Heart left ventricle (tissue), 16 donors: ENCODE data around the gene FBXO3. TPM values are rescaled to one million over a fixed set of nuclear protein-coding genes. Genes with fewer than 3 reads are reported as not detected.

Source experiments
- ATAC-seq, 4 donors: fragments of 200-7000 bp; cut with Tn5 transposase; one replicate each; pipeline ENCODE4 v1.9.1; 2020 to 2022; ENCODE audit warnings: moderate library complexity in 4 of 4, mild to moderate bottlenecking in 3 of 4, moderate number of reproducible peaks in 1 of 4
- DNase-seq, 5 donors: peaks; one replicate each; pipeline ENCODE4 v3.0.0-alpha.2; 2020
- H3K27ac ChIP-seq, 12 donors: fragments of 200-600 bp; sonication (generic) in 4 of 12; one replicate each; pipeline versions ENCODE4 v1.5.0 to v1.8.0; 2016 to 2022; ENCODE audit warnings: mild to moderate bottlenecking in 2 of 12
- H3K27me3 ChIP-seq, 9 donors: fragments of 200-600 bp; sonication (generic) in 2 of 9; one replicate each; pipeline versions ENCODE4 v1.5.1 to v1.8.0; 2016 to 2022; ENCODE audit warnings: mild to moderate bottlenecking in 3 of 9
- H3K36me3 ChIP-seq, 9 donors: fragments of 200-600 bp; sonication (generic) in 2 of 9; one replicate each; pipeline versions ENCODE4 v1.5.0 to v1.8.0; 2018 to 2022; ENCODE audit warnings: mild to moderate bottlenecking in 2 of 9
- H3K4me1 ChIP-seq, 12 donors: fragments of 200-600 bp; sonication (generic) in 4 of 12; one replicate each; pipeline versions ENCODE4 v1.5.0 to v1.8.0; 2016 to 2022; ENCODE audit warnings: mild to moderate bottlenecking in 3 of 12
- H3K4me3 ChIP-seq, 12 donors: fragments of 200-600 bp; sonication (generic) in 4 of 12; one replicate each; pipeline versions ENCODE4 v1.5.0 to v1.8.0; 2017 to 2022; ENCODE audit warnings: mild to moderate bottlenecking in 9 of 12, moderate library complexity in 4 of 12
- H3K9me3 ChIP-seq, 12 donors: fragments of 200-600 bp; sonication (generic) in 4 of 12; one replicate each; pipeline versions ENCODE4 v1.5.0 to v1.8.0; 2016 to 2022; ENCODE audit warnings: mild to moderate bottlenecking in 1 of 12
- POLR2A ChIP-seq, 2 donors: fragments of 450-650 bp; IDR thresholded peaks; one replicate each; pipeline ENCODE4 v1.6.1; 2017; ENCODE audit warnings: antibody characterized with exemption in 2 of 2, mild to moderate bottlenecking in 2 of 2, moderate library complexity in 2 of 2
- WGBS, 4 donors: extraction: QIAGEN DNeasy Blood & Tissue Kit in 2 of 4; methylation state at CpG; one replicate each; pipeline versions ENCODE4 v1.1.5 to v1.1.7; 2013 to 2018; 5-methylcytosine and 5-hydroxymethylcytosine counted together
- intact Hi-C, 10 donors: fragments of 100-400 bp; cut with DNase I; formaldehyde crosslinking; loops; one replicate each; pipeline versions ENCODE4 v1.11.1 to v1.14.2; 2022
- polyA plus RNA-seq, 2 donors: library from polyadenylated mRNA; stranded (reverse); fragments of 200-250 nt; gene quantifications; one replicate each; pipeline ENCODE4 v1.2.3, GENCODE V29; 2013
- total RNA-seq, 9 donors: library from RNA; depleted of rRNA in 2 of 9; stranded (reverse); fragments of >200 nt in 2 of 9; fragmentation: NEBNext Ultra II Directional in 3 of 9; extraction: Animal tissue kit (Norgen Biotek cat#: 25700) in 3 of 9; gene quantifications; one replicate each; pipeline versions ENCODE4 v1.1.0 to v1.2.4, GENCODE V29; 2016 to 2023
- TF ChIP-seq, protein P1 (sequence below), 12 donors: fragments of 200-600 bp; sonication (generic) in 4 of 12; IDR thresholded peaks; one replicate each; pipeline versions ENCODE4 v1.5.0 to v1.8.0; 2018 to 2022; ENCODE audit warnings: antibody characterized with exemption in 12 of 12, mild to moderate bottlenecking in 5 of 12
- donor health status: ischemic (EF 13 %, LVEDD 7.1; RV severe dilation, severe dysfunction).
- donor health status: healthy with polysubstance abuse.
- donor health status: DM: no; HTN: yes; CAD: no.
- donor health status: DM: no; HTN: no; CAD: no.
- donor health status: ischemic (EF 25% LVEDD 6.9; RV normal size, moderate dysfunction).
- donor health status: ischemic (EF 25% LVEDD 5.7; RV mildly dilated, moderate dysfunction).
- donor health status: healthy.
- donor health status: DM: yes; HTN: yes; CAD: no.
- donor health status: ischemic (EF 35%, LVEDD 5.7; RV mildly dilated, moderate dysfunction).
- donor health status: nonischemic (EF 11% LVEDD 7.7; RV severe dilation, severe dysfunction).
- donor health status: DM: yes; HTN: yes; CAD: no.
- donor health status: PGD.
- donor health status: ischemic (EF 29% LVEDD 5.4; RV normal size, mild dysfunction).
- donor health status: nonischemic (EF 23%, LVEDD 6.1; RV moderate dilation, normal function).

FBXO3 gene
- total and polyA plus RNA-seq, 11 donors, result 25.7 to 72.8 (median 49.8) TPM

DNA sequence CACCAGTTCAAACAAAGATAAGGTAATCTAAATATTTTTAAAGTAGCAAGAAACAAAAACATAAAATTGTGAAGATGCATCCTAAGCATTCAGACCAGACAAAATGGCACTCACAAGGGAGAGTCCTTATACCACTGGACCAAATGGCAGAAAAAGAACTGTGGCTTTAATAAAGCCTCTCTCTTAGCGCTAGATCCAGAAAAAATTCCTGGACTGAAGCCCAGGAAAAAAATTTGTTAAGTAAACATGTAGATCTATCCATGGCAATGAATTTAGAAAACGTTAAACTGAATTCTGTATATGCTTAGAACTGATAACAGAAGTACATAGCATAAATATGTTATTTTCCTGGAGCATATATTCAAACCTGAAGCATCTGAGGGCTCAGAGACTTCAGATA lies 26.3 kb downstream of the FBXO3 start:
- intact Hi-C loops, result loop anchor here in 4 of 10 donors (10.0 kb wide), 2 partner anchors 203 to 583 kb away; partner anchors contain the start of gene CSTF3 (in 2 of the 4)
- Histone ChIP-seq H3K36me3 (peaks cover 0 to 93% (median 68%) of the 10 kb centered on the region in 9 donors), H3K27ac (peak overlapping the region in 3 of 12 donors; percentile 16 to 58 (median 57)), H3K27me3 (no peaks in the 10 kb centered on the region), H3K4me1 (peaks cover 0 to 40% (median 8%) of the 10 kb centered on the region in 12 donors), H3K4me3 (no peak overlapping the region), H3K9me3 (no peaks in the 10 kb centered on the region)
- no peak for DNase-seq
- TF ChIP-seq, protein P1, sequence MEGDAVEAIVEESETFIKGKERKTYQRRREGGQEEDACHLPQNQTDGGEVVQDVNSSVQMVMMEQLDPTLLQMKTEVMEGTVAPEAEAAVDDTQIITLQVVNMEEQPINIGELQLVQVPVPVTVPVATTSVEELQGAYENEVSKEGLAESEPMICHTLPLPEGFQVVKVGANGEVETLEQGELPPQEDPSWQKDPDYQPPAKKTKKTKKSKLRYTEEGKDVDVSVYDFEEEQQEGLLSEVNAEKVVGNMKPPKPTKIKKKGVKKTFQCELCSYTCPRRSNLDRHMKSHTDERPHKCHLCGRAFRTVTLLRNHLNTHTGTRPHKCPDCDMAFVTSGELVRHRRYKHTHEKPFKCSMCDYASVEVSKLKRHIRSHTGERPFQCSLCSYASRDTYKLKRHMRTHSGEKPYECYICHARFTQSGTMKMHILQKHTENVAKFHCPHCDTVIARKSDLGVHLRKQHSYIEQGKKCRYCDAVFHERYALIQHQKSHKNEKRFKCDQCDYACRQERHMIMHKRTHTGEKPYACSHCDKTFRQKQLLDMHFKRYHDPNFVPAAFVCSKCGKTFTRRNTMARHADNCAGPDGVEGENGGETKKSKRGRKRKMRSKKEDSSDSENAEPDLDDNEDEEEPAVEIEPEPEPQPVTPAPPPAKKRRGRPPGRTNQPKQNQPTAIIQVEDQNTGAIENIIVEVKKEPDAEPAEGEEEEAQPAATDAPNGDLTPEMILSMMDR (IDR thresholded peaks at IDR 0.05), result no peak
- no peak for TF ChIP-seq POLR2A (IDR thresholded peaks at IDR 0.05)
- WGBS, 4 donors, result 14 to 34% (median 19%) methylated on average over 2 of the region's 2 CpGs
- ATAC-seq, result no peak

DNA sequence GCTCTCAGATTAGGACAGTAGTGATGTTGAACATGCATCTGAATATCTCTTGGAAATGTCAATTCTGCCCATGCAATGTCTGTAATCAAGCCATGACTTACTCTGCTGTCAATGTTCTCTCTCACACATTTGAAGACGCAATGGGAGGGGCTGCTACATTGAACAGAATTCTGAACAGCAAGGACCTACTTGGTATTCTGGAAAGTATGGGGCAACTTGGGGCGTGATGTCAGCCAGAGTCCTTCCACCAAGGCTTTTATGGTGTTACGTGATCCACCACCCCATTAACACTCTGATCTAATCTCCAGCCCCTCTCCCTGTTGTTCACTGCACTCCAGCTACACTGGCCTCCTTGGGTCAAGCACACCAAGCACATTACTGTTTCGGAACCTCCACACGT lies 31.0 kb downstream of the FBXO3 start:
- DNase-seq (no peak), ATAC-seq (peak in 3 of 4 donors; percentile 38 to 84 (median 58))
- intact Hi-C loops, result loop anchor here in 9 of 10 donors (2.0 to 10.0 kb wide), 8 partner anchors 51 to 578 kb away; partner anchors contain the start of gene CSTF3 (in 2 of the 9)
- peak overlapping the region in 3 of 12 donors; percentile 9 to 58 (median 20) for H3K27ac ChIP-seq
- H3K36me3 ChIP-seq, result peaks cover 0 to 62% (median 41%) of the 10 kb centered on the region in 9 donors
- no peaks in the 10 kb centered on the region for H3K27me3 ChIP-seq
- no peak overlapping the region for H3K4me3 ChIP-seq
- TF ChIP-seq, protein P1 (IDR thresholded peaks at IDR 0.05), result no peak
- TF ChIP-seq POLR2A (IDR thresholded peaks at IDR 0.05), result no peak
- H3K4me1 ChIP-seq, result peaks cover 0 to 34% (median 8%) of the 10 kb centered on the region in 12 donors
- H3K9me3 ChIP-seq, result no peaks in the 10 kb centered on the region
- 67 to 74% (median 67%) methylated on average over 5 of the region's 5 CpGs for WGBS, 4 donors

DNA sequence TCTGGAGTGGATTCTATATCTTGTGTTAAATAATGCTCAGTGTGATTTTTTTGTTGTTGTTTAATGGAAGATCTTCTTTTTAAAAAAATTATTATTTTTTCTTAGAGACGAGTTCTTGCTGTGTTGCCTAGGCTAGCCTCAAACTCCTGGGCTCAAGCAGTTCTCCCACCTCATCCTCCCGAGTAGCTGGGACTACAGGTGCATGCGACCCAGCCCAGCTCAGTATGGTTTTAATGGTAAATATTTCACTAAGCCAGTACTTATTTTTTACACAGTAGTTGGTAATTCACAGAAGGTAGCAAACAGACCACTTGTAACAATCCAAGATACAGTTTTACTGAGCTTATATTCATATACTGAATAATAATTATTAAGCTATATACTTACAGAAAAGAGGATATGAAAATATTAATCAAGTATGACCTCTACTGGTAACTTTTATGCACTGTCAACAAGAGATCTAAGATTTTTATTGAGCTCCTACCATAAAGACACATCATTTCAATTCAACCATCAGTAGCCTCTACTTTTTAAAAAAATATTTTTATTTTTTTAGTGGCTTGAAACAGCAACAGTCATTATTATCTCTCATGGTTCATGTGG lies 32.0 kb downstream of the FBXO3 start:
- H3K27me3 ChIP-seq, result no peaks in the 10 kb centered on the region
- ATAC-seq, result peak in 3 of 4 donors; percentile 14 to 49 (median 39)

DNA sequence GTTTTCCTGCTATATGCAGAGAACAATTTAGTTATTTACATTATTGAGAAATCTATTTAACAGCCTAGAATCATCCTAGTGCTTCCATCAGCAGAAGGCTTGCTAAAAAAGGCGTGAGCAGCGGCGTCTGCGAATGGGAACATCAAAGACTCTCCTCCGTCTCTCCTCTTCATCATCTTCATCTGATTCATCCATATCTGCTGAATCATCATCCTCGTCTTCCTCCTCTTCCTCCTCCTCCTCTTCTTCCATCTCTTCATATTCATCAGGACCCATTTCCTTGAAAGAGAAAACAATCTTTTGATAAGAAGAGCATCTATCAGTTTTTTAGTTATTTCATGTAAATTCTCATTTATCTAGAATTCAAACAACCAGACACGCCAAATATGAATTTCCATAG lies 32.5 kb downstream of the FBXO3 start:
- intact Hi-C loops, result loop anchor here in 9 of 10 donors (1.0 to 10.0 kb wide), 9 partner anchors 50 to 577 kb away; partner anchors contain the start of gene CSTF3 (in 2 of the 9)
- Histone ChIP-seq H3K9me3 (no peaks in the 10 kb centered on the region), H3K4me1 (peaks cover 0 to 31% (median 12%) of the 10 kb centered on the region in 12 donors), H3K27me3 (no peaks in the 10 kb centered on the region), H3K4me3 (no peak overlapping the region), H3K27ac (peak overlapping the region in 1 of 12 donors; percentile 58), H3K36me3 (peaks cover 0 to 48% (median 26%) of the 10 kb centered on the region in 9 donors)
- DNase-seq (no peak), ATAC-seq (no peak)
- WGBS, 4 donors, result 86 to 93% (median 88%) methylated on average over 7 of the region's 7 CpGs
- TF ChIP-seq, protein P1 (IDR thresholded peaks at IDR 0.05), result no peak
- TF ChIP-seq POLR2A (IDR thresholded peaks at IDR 0.05), result no peak

More for the DNA sequence above, 32.0 kb downstream of the FBXO3 start:
- Histone ChIP-seq H3K9me3 (no peaks in the 10 kb centered on the region), H3K4me1 (peaks cover 0 to 30% (median 10%) of the 10 kb centered on the region in 12 donors), H3K27ac (peak overlapping the region in 2 of 12 donors; percentile 1 to 58), H3K36me3 (peaks cover 0 to 54% (median 31%) of the 10 kb centered on the region in 9 donors), H3K4me3 (no peak overlapping the region)
- intact Hi-C loops, result loop anchor here in 9 of 10 donors (1.0 to 10.0 kb wide), 9 partner anchors 50 to 578 kb away; partner anchors contain the start of gene CSTF3 (in 2 of the 9)
- TF ChIP-seq POLR2A (IDR thresholded peaks at IDR 0.05), result no peak
- TF ChIP-seq, protein P1 (IDR thresholded peaks at IDR 0.05), result peak; percentile 32 to 76 (median 60)
- DNase-seq, result no peak
- WGBS, 4 donors, result 72 to 82% (median 77%) methylated on average over 3 of the region's 3 CpGs
